Measurements from ENCODE around the gene LAMC1. TPM values are rescaled to one million over a fixed set of nuclear protein-coding genes. Genes with fewer than 3 reads are reported as not detected.

The LAMC1 gene
- total RNA-seq, 1 experiment from 2014 or later: 61.2 TPM

- Histone ChIP-seq H3K27ac (ENCODE audit: low read depth, low read length) (no peak overlapping the region), H3K27me3 (ENCODE audit: insufficient read depth, low read length) (no peaks in the 10 kb centered on the region), H3K4me3 (replicated peaks in 1 of 2; ENCODE audit: low read depth in 1 of 2, low read length in 2 of 2) (no peak overlapping the region), H3K36me3 (ENCODE audit: control insufficient read depth in 1 of 2, insufficient read depth in 2 of 2, low read length in 2 of 2) (peaks cover 14 to 15% of the 10 kb centered on the region in 2 experiments), H3K4me1 (ENCODE audit: control insufficient read depth in 1 of 2, insufficient read depth in 2 of 2, low read length in 2 of 2) (peaks cover 11% of the 10 kb centered on the region in 2 experiments), H3K9me2 (ENCODE audit: insufficient read depth) (no peaks in the 10 kb centered on the region), H4K20me1 (ENCODE audit: insufficient read depth) (no peaks in the 10 kb centered on the region), H3K79me2 (ENCODE audit: insufficient read depth, low read length) (no peaks in the 10 kb centered on the region), H3K9me3 (ENCODE audit: control insufficient read depth in 1 of 2, insufficient read depth in 1 of 2, low read depth in 1 of 2, low read length in 2 of 2) (no peaks in the 10 kb centered on the region), H3K9ac (ENCODE audit: low read length) (peak overlapping the region; percentile 6; the same call in 1 of the 2 replicates), H3K4me2 (ENCODE audit: low read length) (peak overlapping the region; percentile 45; the same call in 1 of the 2 replicates), H2AFZ (ENCODE audit: low read depth, low read length, poor library complexity, severe bottlenecking) (no peak overlapping the region)
- intact Hi-C loops (cut with micrococcal nuclease): no loop called here
- DNase-seq (ENCODE audit: low read depth, low spot score) (no peak), ATAC-seq (no peak)
- BruUV-seq (replicated peaks): no TSS peak
- TF ChIP-seq RAD21 (IDR thresholded peaks at IDR 0.05; ENCODE audit: low read depth) (0 out of 2 replicates have a peak, but pooled peaks have one; percentile 8), SP1 (IDR thresholded peaks at IDR 0.05; ENCODE audit: low read depth) (peak; percentile 44), FOSL1 (IDR thresholded peaks at IDR 0.05; ENCODE audit: low read depth) (peak; percentile 64), CEBPB (IDR thresholded peaks at IDR 0.05; ENCODE audit: low read depth) (peak; percentile 50), EZH2phosphoT487 (IDR thresholded peaks at IDR 0.05; ENCODE audit: borderline replicate concordance) (no peak), JUND (IDR thresholded peaks at IDR 0.05) (peak; percentile 60; the same call in 1 of the 2 replicates), EZH2 (IDR thresholded peaks at IDR 0.05) (no peak), POLR2A (IDR thresholded peaks at IDR 0.05; ENCODE audit: borderline replicate concordance, extremely low read depth, insufficient read depth, insufficient read length) (no peak)
- ChIA-PET POLR2A (no interaction called here), RAD21 (ENCODE audit: low non-redundant PET in 1 of 2, low total read pairs in 2 of 2, uncharacterized antibody in 2 of 2, unreplicated experiment in 2 of 2) (no interaction called here), CTCF (interaction anchor here (1.5 kb wide), 1 partner anchor 88 kb away, joined by 3 read pairs; no protein-coding TSS in a partner anchor)
These were observed 116.2 kb downstream of the LAMC1 start for GRCh38 chr1:183139281-183139942.

DNA sequence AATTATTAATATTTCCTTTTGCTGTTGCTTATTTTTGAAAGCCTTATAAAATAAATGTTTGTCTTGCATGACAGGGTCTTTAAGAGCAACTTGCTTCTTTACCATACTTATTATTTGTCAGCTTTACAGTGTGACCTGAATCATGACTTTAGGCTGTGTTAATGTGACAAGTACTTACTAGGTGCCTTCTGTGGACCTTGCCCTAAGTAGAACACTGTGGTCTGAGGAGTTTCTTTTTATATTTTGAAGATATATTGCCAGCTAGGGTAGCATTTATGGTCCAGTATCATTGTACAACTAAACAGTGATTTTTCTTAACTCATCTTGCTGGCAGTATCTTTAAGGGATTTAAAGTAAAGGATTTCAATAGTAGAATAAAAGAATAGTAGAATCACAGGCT lies 117.4 kb downstream of the LAMC1 start:
- Histone ChIP-seq H3K4me1 (ENCODE audit: control insufficient read depth in 1 of 2, insufficient read depth in 2 of 2, low read length in 2 of 2) (peaks cover 11% of the 10 kb centered on the region in 2 experiments), H3K4me3 (replicated peaks in 1 of 2; ENCODE audit: low read depth in 1 of 2, low read length in 2 of 2) (no peak overlapping the region), H3K4me2 (ENCODE audit: low read length) (no peak overlapping the region), H4K20me1 (ENCODE audit: insufficient read depth) (no peaks in the 10 kb centered on the region), H3K9me2 (ENCODE audit: insufficient read depth) (no peaks in the 10 kb centered on the region), H3K36me3 (ENCODE audit: control insufficient read depth in 1 of 2, insufficient read depth in 2 of 2, low read length in 2 of 2) (peaks cover 12 to 14% of the 10 kb centered on the region in 2 experiments; a peak in 3 of 4 replicates), H3K9me3 (ENCODE audit: control insufficient read depth in 1 of 2, insufficient read depth in 1 of 2, low read depth in 1 of 2, low read length in 2 of 2) (no peaks in the 10 kb centered on the region), H3K27me3 (ENCODE audit: insufficient read depth, low read length) (no peaks in the 10 kb centered on the region), H3K9ac (ENCODE audit: low read length) (no peak overlapping the region), H3K27ac (ENCODE audit: low read depth, low read length) (no peak overlapping the region), H2AFZ (ENCODE audit: low read depth, low read length, poor library complexity, severe bottlenecking) (no peak overlapping the region), H3K79me2 (ENCODE audit: insufficient read depth, low read length) (no peaks in the 10 kb centered on the region)
- ChIA-PET CTCF (interaction anchor here (1.5 kb wide), 1 partner anchor 87 kb away, joined by 3 read pairs; no protein-coding TSS in a partner anchor), POLR2A (no interaction called here), RAD21 (ENCODE audit: low non-redundant PET in 1 of 2, low total read pairs in 2 of 2, uncharacterized antibody in 2 of 2, unreplicated experiment in 2 of 2) (no interaction called here)
- no peak for ATAC-seq
- intact Hi-C loops (cut with micrococcal nuclease): no loop called here
- BruUV-seq (replicated peaks): no TSS peak
- DNase-seq (ENCODE audit: low read depth, low spot score): no peak
- no peak for TF ChIP-seq SIN3A (IDR thresholded peaks at IDR 0.05; ENCODE audit: low read depth)
- TF ChIP-seq POLR2AphosphoS5 (IDR thresholded peaks at IDR 0.05; ENCODE audit: low read depth, low read length): no peak
- TF ChIP-seq ZBTB33 (IDR thresholded peaks at IDR 0.05; ENCODE audit: extremely low read depth, insufficient replicate concordance, low read length): no peak
- no peak for TF ChIP-seq POLR2A (IDR thresholded peaks at IDR 0.05; ENCODE audit: borderline replicate concordance, extremely low read depth, insufficient read depth, insufficient read length)
- TF ChIP-seq, protein P1, sequence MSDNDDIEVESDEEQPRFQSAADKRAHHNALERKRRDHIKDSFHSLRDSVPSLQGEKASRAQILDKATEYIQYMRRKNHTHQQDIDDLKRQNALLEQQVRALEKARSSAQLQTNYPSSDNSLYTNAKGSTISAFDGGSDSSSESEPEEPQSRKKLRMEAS (IDR thresholded peaks at IDR 0.05): no peak
- TF ChIP-seq CEBPB (IDR thresholded peaks at IDR 0.05; ENCODE audit: low read depth): no peak
- TF ChIP-seq FOSL1 (IDR thresholded peaks at IDR 0.05; ENCODE audit: low read depth): no peak
- no peak for TF ChIP-seq ELF1 (IDR thresholded peaks at IDR 0.05; ENCODE audit: borderline replicate concordance, low read depth)
- no peak for TF ChIP-seq CBX3 (IDR thresholded peaks at IDR 0.05; ENCODE audit: low read depth)
- no peak for TF ChIP-seq ATF3 (IDR thresholded peaks at IDR 0.05)
- no peak for TF ChIP-seq EZH2 (IDR thresholded peaks at IDR 0.05)
- no peak for TF ChIP-seq SRF (IDR thresholded peaks at IDR 0.05; ENCODE audit: low read depth)

Data from HCT116 (cell line).